Activated CD4-positive, alpha-beta T cell treated with anti-CD3 and anti-CD28 coated beads, Interleukin-2, amount 50 U/mL, for 4 hours (primary cell): ENCODE results near the gene PLXNA1.

Source experiments
- DNase-seq, 2 experiments: peaks; one replicate each; pipeline ENCODE4 v3.0.0-alpha.2; 2020

PLXNA1 gene

DNA sequence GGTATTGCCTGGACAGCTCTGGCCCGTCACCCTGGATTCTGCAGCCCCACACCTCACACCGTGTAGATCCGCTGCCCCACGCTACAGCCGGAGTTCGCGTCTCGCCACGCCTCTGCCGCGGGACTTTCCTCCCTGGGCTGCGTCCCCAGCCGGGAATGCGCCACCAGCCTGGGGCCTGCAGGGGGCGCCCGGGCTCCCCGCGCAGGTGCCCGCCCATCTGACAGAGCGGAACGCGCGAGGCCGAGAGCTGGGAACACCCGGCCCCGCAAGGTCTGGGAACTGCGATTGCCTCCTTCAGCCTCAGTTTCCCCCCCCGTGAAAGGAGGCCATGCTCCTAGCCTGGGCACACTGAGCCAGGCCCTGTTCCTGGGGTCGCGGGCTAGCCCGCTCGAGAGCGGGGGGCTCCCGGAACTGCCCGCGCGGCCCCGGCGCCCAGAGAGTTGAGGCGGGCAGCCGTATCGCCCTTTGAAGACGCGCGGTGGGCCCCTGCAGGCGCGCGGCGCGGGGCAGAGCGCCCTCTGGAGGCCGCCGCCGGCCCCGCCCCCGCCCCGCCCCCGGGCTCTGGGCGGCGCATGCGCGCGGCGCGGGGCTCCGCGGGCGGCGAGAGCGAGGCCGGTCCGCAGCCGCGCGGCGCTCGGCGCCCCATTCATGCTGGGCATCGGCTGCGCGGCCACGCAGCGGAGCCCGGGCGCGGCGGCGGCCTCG is at the start of gene PLXNA1:
Gene PLXNA1, plus strand, starts transcription at position 645 of the 705 bp plus-strand sequence. CDS start 5,479 bp downstream, outside the sequence.
- DNase-seq, result peak; percentile 81 to 85

DNA sequence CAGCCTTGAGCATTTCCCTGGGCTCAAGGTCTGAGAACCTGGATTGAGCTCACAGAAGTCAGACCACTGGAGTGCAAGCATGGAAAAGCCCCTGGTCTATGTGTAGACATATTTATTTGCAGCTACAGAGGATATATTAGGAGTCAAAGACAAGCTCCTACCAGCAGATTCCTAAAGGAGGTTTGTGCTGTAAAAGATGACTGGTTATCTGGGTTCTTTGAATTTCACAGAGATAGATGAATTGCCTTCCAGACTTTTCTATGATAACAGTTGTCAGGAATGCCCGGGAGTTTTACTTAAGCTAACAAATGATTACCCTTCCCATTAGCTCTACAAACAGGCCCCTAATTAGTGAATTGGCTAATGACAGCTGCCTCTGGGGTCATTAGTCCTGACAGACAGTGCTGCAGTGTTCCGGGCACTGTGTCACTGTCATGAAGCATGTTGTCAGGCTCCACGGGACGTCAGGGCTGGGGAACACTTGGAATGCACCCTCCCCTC is 48.8 kb upstream of the PLXNA1 start:
- DNase-seq, result no peak

DNA sequence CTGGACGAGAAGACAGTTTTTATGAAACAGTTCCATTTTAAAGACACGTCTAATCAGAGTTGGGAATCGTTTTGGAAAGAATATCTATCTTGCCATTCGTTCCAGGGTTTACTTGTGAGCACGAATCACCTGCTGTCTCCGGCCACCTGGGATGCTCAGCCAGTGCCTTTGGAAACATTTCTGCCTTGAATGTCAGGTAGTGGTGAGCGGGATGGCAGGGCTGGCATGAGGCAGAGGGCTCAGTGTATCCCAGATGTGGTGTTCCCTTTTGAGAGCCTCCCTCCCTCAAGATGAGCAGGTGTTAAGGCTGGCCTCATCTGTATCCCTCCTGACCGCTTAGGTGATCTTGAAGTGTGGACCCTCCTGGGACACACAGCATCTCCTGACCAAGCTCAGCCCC is 47.9 kb upstream of the PLXNA1 start:
- DNase-seq, result no peak

DNA sequence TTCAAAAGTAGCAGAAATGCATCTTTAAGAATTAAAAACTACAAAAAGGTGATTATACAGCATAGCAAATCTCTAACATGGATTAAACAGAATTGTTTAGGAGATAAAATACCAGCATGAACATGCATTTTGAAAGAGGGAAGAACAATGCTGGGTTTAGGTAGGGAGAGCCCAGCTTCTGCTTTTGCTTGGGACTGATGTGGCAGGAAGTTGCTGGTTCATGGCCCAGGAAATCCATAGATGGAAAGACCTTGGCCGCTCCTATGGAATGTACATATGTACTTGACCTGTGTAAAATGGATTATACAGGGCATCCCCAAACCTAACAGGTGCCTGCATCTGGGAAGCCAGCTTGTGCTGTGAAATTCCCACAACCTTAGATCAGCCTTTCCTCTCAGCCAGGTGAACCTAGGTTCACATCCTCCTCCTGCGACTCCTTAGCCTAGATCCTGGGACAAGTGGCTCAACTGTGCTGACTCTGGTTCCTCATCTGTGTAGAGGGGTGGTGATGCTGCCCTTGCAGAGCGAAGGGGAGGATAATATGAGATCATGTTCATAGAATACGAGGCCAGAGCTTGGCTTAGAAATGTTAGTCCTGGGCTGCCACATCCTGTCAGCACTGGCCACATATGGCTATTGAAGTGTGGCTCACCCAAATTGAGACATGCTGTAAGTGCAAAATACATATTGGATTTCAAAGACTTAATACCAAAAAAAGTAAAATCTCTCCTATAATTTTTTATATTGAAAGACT is 47.0 kb upstream of the PLXNA1 start:
- DNase-seq, result no peak

DNA sequence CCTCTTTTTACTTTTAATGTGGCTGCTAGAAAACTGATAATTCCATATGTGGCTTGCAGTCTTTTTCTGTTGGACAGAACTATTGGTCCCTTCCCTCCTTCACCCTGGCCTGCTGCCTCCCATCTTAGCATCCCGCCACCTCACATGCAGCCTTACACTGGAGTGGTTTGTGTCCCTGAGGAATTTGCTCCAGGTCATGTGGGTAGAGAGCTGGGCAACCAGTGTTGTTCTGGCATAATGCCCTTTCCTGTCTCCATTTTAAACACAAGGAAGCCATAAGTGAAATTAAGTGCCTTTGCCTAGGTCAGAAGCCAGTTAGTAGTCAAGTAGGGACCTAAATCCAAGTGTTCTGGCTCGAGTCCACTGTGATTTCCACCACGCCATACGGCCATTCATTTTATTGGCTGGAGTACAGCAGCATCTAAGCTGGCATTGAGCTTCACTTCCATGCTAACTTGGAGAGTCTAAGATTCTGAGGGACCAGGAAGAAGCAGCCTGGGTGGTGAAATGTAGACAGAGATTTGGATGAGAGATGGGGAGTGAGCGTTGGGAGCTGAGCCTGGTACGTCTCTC is 46.0 kb upstream of the PLXNA1 start:
- no peak for DNase-seq

DNA sequence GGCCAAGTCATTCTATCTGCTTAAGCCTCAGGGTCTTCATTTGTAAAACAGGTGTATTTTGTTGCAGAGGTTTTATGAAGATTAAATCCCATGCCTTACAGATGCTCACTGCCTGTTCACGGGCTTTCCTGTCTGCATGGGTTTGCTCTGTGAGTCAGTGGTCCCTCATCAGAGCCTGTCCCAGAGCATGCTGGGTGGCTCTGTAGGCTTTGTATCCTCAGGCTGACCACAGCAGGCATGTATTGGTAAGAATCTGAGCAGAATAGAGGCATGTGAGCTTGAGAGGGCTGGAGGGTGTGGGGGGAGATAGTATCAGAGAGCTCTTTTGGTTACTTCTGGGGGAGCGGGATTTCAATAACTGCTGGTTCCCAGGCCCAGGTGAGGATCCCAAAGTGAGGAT is 45.4 kb upstream of the PLXNA1 start:
- no peak for DNase-seq

DNA sequence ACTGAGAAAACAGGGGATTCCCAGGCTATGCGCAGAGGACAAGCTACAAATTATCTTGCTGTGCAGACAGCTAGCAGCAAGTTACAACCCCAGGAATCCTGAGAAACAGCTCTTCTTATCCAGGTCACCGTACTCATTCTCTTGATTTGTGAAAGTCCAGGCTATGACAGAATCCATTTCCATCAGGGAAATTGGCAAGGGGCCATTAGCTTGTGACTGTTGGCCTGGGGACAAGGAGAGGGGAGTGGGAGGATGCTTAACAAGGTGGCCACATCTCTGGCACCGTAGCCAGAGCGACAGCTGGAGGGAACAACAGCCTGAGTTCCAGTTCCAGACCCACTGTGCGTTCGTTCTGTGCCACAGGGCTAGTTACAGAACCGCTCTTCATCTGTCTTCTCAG is 44.9 kb upstream of the PLXNA1 start:
- no peak for DNase-seq

DNA sequence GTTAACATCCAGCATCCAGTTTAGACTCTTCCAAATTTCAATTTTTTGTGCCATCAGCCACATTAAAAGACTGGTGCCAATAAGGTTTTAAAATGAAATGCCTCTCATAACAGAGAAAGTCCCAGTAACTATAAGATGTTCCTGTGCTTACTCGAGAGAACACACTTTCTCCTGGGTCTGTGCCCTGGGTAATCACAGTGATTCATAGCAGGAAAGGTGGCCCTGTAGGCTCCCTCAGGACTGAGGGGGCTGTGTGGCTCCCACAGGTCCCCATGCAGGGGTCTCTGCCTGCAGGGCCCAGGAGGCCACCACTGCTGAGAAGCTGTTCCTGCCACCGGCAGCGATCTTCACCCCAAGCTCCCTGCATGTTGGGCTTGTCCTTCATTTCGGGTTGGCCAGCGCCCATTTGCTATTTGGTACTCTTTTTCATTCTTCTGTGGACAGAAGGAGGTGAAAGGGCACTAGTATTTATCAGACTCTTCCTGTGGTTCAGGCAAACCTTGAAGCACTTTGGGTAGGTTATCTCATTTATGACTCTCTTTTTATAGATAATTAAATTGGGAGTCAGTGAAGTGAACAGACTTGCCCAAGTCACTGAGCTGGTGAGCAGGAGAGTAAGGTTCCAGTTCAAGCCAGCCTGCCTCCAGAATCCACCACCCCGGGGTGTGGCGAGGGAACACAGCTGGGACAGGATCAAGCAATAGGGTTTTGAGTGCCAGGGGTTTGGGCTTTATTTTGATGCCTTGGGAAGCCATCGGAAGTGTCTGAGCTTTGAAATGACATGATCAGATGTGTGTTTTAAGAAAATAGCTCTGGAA is 44.2 kb upstream of the PLXNA1 start:
- no peak for DNase-seq

DNA sequence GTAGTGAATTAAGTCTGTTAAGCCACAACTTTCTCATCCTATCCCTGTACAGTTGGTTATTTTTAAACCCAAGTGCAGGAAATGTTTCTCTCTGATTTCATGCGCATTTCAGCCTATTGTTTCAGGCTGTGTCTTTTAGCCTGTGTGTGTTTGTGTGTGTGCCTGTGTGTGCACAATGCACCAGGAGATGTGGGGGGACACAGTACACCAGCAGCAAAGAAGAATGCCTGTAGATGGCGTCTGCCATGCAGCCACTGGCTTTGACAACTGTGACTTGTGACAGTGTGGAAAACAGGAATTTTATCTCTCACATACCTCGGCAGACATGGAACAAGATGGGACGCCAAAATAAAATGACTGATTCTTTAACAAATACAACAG is 43.6 kb upstream of the PLXNA1 start:
- no peak for DNase-seq

DNA sequence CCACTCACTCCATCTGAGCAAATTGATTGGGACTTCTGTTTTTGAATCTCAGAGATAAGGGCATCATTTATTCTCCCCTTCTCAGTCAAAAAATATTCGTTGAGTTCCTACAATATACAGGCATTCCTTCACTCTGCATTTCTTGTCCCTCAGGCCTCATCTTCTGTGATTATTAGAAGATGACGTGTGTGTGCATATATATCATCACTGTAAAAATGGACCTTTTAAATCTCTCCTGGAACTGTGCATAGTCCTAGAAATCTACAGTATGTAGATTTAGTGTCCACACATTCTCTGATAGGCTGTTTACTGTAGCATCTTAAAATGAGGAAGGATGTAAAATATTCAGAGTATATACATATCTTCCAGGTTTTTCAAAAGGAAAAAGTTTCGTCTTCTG is 43.2 kb upstream of the PLXNA1 start:
- DNase-seq, result no peak

DNA sequence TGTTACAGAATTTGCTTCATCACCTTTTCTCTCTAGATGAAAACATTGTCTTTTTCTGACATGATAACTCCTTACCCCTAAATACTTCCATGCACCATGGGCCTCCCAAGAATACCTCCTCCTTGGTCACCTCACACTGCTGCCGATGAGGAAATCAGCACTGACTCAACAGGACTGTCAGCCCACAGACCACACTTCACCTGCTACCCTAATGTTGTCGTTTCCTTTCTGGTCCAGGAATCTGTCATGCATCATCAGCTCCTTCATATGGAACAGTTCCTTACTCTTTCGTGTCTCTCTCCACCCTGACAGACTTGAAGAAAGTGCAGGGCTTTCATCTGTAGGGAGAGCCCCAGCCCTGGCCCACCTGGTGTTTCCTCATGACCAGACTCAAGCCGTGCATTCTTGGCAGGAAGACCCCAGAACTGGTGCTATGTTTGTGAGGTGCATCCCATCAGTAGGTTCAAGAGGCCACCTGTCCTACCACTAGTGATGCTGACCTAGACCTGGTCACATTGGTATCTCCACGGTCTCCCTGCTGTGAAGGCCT is 41.1 kb upstream of the PLXNA1 start:
- no peak for DNase-seq

DNA sequence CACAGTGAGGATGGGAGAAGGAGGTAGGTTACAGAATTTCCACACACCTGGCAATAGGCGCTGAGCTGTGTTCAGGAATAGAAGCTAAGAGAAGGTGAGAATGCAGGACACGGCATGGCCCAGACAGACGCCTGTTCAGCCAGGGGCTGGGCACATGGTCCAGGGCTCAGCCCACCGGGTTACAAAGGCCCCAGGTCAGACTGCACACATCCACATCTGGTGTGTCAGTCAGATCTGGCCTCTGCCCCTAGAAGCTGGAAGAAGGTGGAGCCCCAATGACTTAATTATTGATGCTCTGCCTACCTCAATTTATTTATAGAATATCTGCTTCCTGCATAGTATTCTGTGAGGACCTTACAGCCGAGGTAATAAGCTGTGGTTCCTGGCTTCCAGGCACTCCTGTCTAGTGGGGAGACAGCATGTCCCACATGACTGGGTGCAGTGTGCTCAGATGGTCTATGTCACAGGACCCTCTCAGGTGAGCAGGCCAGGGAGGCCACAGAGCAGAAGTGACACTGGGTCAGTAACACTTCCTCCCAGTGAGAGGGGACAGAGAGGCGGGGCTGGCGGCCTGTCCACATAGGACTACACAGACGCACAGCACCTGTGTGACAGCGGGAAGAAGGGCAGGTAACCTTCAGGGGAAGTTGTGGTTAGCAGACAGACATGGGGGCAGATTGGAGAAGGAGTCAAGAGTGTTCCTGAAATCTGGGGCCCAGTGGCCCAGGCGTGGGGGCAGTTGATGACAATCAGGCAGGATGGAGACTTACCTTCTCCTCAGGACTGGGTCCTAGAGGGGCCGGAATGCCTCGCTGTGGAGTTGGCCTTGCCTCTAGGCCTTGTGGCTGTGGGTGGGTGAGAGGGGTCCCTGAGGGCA is 38.6 kb upstream of the PLXNA1 start:
- DNase-seq, result no peak

DNA sequence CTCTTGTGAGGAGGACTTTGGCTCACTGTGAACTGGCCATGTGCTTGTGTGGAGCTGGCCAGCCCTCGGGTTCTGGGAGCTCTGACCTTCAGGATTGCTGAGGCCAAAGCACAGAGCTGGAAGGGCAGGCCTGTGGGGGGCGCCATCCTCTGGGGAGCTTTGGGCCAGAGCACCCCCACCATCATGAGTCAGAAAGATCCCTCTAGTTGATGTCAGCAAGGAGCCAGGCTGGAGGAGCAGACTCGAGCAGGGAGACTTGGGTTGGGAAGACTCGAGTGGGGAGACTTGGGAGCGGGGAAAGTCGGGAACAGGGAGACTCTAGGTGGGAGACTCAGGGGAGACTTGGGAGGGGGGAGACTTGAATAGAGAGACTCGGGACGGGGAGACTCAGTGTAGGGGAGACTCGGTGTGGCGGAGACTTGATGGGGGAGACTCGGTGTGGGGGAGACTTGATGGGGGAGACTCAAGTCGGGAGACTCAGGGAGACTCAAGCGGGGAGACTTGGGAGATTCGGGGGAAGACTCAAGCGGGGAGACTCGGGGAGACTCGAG is 37.7 kb upstream of the PLXNA1 start:
- no peak for DNase-seq

DNA sequence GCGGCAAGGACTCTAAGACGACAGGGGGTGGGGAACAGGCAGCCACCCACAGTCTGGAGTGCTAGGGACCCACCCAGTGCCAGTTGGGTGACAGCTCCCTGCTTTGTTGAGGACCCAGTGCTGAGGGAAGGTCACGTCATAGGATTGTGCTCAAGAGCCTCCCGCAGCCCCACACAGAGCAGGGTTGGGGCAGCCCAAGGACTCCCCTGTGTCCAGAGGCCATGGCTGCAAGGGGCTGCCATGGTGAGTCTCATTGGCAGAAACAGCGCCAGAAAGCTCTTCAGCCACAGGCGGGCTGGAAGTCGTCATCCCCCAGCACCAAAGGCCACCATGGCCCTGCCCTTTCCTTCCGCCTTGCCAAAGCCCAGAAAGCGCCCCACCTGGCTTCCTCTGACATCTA is 37.0 kb upstream of the PLXNA1 start:
- DNase-seq, result no peak

DNA sequence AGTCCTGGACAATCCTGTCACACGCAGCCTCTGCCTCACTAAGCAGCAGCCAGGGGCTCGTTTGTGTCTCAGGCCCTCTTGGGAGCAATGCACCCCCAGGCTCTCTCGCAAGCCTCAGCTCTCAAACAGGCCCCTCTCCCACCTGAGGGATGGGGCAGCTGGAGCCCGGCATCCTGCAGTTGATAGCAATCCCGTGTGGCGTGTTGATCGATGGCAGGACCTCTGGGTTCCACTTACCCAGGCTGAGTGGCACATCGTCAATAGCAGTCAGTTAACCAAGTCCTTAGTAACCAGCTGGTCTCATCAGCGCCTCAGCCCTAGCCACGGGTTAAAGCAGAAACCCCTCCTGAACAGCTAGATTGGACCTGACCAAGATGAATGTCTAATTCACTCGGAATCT is 36.5 kb upstream of the PLXNA1 start:
- DNase-seq, result no peak

DNA sequence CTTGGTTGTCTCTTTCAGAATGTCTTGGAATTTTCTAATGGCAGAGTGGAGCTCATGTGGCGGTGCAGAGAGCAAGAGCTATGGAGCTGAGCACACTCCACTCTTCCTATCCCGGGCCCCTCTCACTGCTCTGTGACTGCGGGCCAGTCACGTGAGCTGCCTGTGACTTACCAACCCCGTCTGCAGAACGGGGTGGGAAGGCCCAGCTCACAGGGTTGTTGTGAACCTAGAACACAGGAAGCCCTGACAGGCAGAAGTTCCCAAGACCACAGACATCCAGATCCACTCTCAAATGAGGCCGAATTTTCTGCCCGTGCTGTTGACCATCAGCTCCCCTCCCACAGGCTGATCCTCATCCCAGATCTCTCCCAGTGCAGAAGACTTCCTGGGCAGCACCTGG is 35.5 kb upstream of the PLXNA1 start:
- no peak for DNase-seq

DNA sequence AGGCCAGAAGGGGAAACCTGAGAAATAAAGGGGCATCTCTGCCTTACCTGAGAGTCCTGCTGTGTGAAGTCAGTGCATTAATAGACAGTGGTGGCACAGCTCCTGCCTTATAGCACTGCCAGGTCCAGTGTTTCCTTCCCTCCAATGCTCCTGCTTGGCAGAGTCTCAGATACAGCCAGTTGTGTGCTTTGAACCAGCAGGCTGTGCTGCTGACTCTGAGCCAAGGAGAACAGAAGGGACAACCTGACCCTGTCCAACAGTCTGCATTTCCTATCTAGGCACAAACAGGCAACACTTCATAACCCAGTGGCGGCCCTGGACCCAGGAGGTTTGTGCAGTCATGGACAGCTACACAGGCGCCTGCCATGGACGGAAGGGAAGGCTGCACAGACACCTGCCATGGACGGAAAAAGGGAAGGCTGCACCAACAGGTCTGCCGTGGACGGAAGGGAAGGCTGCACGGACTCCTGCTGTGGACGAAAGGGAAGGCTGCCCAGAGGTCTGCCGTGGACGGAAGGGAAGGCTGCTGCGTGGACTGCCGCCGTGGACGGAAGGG is 33.9 kb upstream of the PLXNA1 start:
- no peak for DNase-seq

DNA sequence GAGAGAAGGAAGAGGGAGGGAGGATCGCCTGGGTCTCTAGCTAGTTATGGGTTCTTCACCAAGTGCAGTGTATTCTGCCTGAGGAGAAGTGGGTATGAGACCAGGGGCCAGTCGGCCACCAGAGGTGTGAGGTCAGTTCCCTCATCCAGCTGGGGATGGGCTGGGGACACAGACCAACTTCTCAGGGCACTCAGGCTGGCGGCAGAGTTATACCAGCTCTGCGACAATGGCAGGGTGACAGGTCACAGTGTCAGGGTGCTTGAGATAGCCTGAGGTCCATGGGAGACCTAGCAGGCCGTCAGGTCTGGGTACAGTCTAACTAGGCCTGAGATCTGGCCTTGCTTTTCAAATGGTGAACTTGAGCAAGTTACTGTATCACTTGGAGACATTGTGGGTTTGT is 31.4 kb upstream of the PLXNA1 start:
- DNase-seq, result no peak

DNA sequence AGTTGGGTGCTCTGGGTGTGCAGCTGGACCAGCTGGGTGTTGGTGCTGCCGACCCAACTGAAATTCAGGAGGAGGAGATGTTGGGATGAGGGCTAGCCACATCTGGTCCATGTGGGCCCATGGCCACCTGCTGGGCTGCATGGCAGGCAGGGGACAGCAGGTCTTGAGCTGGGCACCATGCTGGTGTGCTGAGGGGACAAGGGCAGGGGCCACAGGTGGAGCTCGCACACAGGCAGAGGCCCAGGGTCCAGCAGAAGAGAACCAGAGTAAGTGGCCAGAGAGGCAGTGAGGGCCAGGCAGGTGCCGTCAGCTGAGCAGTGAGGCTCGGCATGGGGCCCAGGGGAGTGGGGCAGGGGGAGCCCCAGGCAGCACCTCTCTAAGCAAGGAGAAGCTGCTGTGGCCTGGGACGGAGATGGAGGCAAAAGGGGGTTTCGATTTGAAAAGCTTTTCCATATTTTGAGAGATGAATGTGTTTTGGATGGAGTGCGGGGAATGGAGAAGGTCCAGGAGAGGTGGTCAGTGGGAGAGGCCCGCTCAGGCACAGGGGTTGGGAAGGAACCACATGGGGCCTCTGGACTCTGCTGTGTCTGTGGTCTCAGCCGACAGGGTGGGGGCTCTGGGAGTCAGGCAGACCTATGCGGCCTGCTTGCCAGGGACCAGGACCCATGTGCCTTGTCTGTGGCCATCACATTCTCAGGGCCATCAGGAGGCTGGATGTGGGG is 30.5 kb upstream of the PLXNA1 start:
- no peak for DNase-seq

DNA sequence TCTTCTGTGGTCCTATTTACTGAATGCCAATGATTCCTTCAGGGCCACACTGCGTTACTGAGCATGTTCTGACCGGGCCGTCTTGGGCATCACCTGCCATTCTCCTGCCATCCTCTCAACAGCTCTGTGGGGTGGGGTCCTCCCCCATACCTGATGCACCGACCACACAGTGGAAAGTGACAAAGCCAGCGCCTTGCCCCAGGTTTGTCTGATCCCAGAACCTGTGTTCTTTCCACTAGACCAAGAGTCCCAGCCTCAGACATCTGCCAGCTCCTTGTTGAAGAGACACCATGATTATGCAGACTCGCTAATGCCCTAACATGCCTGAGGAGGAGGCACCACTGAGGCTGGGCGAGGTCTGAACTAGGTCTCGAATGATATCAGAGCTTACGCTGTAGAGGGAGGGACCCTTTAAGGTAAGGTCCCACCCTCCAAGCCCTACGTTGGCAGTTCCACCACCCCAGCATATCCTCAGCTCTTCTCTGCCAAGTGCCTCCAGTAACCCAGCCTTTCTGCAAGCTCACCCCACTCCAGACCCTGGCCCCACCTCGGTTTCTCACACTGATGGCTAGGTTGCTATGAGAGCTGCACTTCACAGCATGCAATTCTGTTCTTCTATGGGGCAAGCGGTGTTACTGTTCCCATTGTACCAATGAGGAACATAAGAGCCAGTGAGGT is 29.8 kb upstream of the PLXNA1 start:
- DNase-seq, result no peak
